Central memory CD8-positive, alpha-beta T cell (primary cell): ENCODE measurements around the gene HAVCR1.

ENCODE experiments used
- ATAC-seq: fragments of 150-1000 bp; cut with Tn5 transposase; replicated peaks from 2 replicates; pipeline ENCODE4 v1.10.0; 2022; ENCODE audit warnings: mild to moderate bottlenecking, moderate FRiP score, moderate number of reproducible peaks; ENCODE audit not compliant: poor library complexity, severe bottlenecking; ENCODE audit errors: extremely low read depth
- DNase-seq, 2 donors: peaks; one replicate each; pipeline ENCODE4 v3.0.0; 2021; ENCODE audit warnings: low spot score in 2 of 2
- H3K27ac Mint-ChIP-seq: one replicate; pipeline ENCODE4 v1.8.0; 2022; ENCODE audit warnings: low read depth, mild to moderate bottlenecking, moderate library complexity, mixed read lengths
- H3K27me3 Mint-ChIP-seq: one replicate; pipeline ENCODE4 v1.8.0; 2022; ENCODE audit warnings: mixed read lengths
- H3K36me3 Mint-ChIP-seq: one replicate; pipeline ENCODE4 v1.8.0; 2022; ENCODE audit warnings: mild to moderate bottlenecking, moderate library complexity, mixed read lengths; ENCODE audit not compliant: insufficient read depth
- H3K4me1 Mint-ChIP-seq: one replicate; pipeline ENCODE4 v1.8.0; 2022; ENCODE audit warnings: mixed read lengths
- H3K4me3 Mint-ChIP-seq: one replicate; pipeline ENCODE4 v1.8.0; 2022; ENCODE audit warnings: mild to moderate bottlenecking, moderate library complexity, mixed read lengths
- H3K9me3 Mint-ChIP-seq: one replicate; pipeline ENCODE4 v1.8.0; 2022; ENCODE audit warnings: mixed read lengths

HAVCR1 gene

GRCh38 chr5:157059093-157059539 lies at the start of gene HAVCR1:
TSS of gene HAVCR1 (minus strand) at chr5:157059116. CDS start at chr5:157057943, 1,173 bp downstream.
- Mint-ChIP-seq H3K4me3 (no peak within 1 kb of the TSS), H3K27ac (no peak within 1 kb of the TSS), H3K4me1 (no peaks in the 10 kb centered on the region), H3K27me3 (no peaks in the 10 kb centered on the region), H3K9me3 (no peaks in the 10 kb centered on the region), H3K36me3 (peaks cover 2% of the 10 kb centered on the region)
- no peak for ATAC-seq
- no peak for DNase-seq

GRCh38 chr5:157107508-157107907 lies 48.6 kb upstream of the HAVCR1 start:
- no peak for DNase-seq
- H3K27ac Mint-ChIP-seq = peak overlapping the region; percentile 86
- H3K4me1 Mint-ChIP-seq = peaks cover 17% of the 10 kb centered on the region

GRCh38 chr5:157106630-157107461 lies 47.9 kb upstream of the HAVCR1 start:
- DNase-seq (no peak), ATAC-seq (no peak)
- H3K36me3 Mint-ChIP-seq = peaks cover 6% of the 10 kb centered on the region
- H3K27ac Mint-ChIP-seq = no peak overlapping the region
- H3K4me1 Mint-ChIP-seq = peaks cover 17% of the 10 kb centered on the region
- no peaks in the 10 kb centered on the region for H3K27me3 Mint-ChIP-seq
- H3K4me3 Mint-ChIP-seq = no peak overlapping the region
- H3K9me3 Mint-ChIP-seq = no peaks in the 10 kb centered on the region

More at GRCh38 chr5:157107508-157107907, 48.6 kb upstream of the HAVCR1 start:
- H3K9me3 Mint-ChIP-seq = no peaks in the 10 kb centered on the region
- H3K27me3 Mint-ChIP-seq = no peaks in the 10 kb centered on the region
- peaks cover 6% of the 10 kb centered on the region for H3K36me3 Mint-ChIP-seq
- no peak for ATAC-seq
- H3K4me3 Mint-ChIP-seq = no peak overlapping the region

- Mint-ChIP-seq H3K27me3 (no peaks in the 10 kb centered on the region), H3K4me3 (no peak overlapping the region), H3K4me1 (no peaks in the 10 kb centered on the region), H3K27ac (no peak overlapping the region), H3K9me3 (no peaks in the 10 kb centered on the region), H3K36me3 (peaks cover 2% of the 10 kb centered on the region)
- no peak for DNase-seq
- ATAC-seq = no peak
Observed at GRCh38 chr5:157100140-157100679, 41.3 kb upstream of the HAVCR1 start.

- Mint-ChIP-seq H3K36me3 (peaks cover 2% of the 10 kb centered on the region), H3K27ac (no peak overlapping the region), H3K27me3 (no peaks in the 10 kb centered on the region), H3K4me1 (no peaks in the 10 kb centered on the region), H3K9me3 (no peaks in the 10 kb centered on the region), H3K4me3 (no peak overlapping the region)
- ATAC-seq (no peak), DNase-seq (no peak)
Observed at GRCh38 chr5:157088342-157088990, 29.6 kb upstream of the HAVCR1 start.

- H3K27me3 Mint-ChIP-seq = no peaks in the 10 kb centered on the region
- no peak overlapping the region for H3K4me3 Mint-ChIP-seq
- no peak overlapping the region for H3K27ac Mint-ChIP-seq
- H3K4me1 Mint-ChIP-seq = no peaks in the 10 kb centered on the region
- H3K9me3 Mint-ChIP-seq = no peaks in the 10 kb centered on the region
- no peaks in the 10 kb centered on the region for H3K36me3 Mint-ChIP-seq
- ATAC-seq (no peak), DNase-seq (no peak)
Observed at GRCh38 chr5:157086751-157087359, 27.9 kb upstream of the HAVCR1 start.

GRCh38 chr5:157085930-157086329 lies 27.0 kb upstream of the HAVCR1 start:
- Mint-ChIP-seq H3K9me3 (no peaks in the 10 kb centered on the region), H3K27me3 (no peaks in the 10 kb centered on the region), H3K4me3 (no peak overlapping the region), H3K4me1 (no peaks in the 10 kb centered on the region), H3K27ac (no peak overlapping the region), H3K36me3 (no peaks in the 10 kb centered on the region)
- no peak for DNase-seq
- ATAC-seq = no peak

GRCh38 chr5:157080286-157080685 lies 21.4 kb upstream of the HAVCR1 start:
- ATAC-seq (no peak), DNase-seq (no peak)
- no peaks in the 10 kb centered on the region for H3K4me1 Mint-ChIP-seq
- H3K4me3 Mint-ChIP-seq = no peak overlapping the region
- no peak overlapping the region for H3K27ac Mint-ChIP-seq
- H3K27me3 Mint-ChIP-seq = no peaks in the 10 kb centered on the region
- H3K9me3 Mint-ChIP-seq = no peaks in the 10 kb centered on the region
- no peaks in the 10 kb centered on the region for H3K36me3 Mint-ChIP-seq

- H3K27me3 Mint-ChIP-seq = no peaks in the 10 kb centered on the region
- H3K4me1 Mint-ChIP-seq = no peaks in the 10 kb centered on the region
- no peak overlapping the region for H3K4me3 Mint-ChIP-seq
- H3K27ac Mint-ChIP-seq = no peak overlapping the region
- no peak for DNase-seq
- ATAC-seq = no peak
- no peaks in the 10 kb centered on the region for H3K9me3 Mint-ChIP-seq
- H3K36me3 Mint-ChIP-seq = no peaks in the 10 kb centered on the region
Observed at GRCh38 chr5:157076558-157076957, 17.6 kb upstream of the HAVCR1 start.

GRCh38 chr5:157072508-157072907 lies 13.6 kb upstream of the HAVCR1 start:
- no peak for DNase-seq
- no peaks in the 10 kb centered on the region for H3K4me1 Mint-ChIP-seq
- H3K4me3 Mint-ChIP-seq = no peak overlapping the region
- H3K9me3 Mint-ChIP-seq = no peaks in the 10 kb centered on the region
- no peaks in the 10 kb centered on the region for H3K36me3 Mint-ChIP-seq
- H3K27ac Mint-ChIP-seq = no peak overlapping the region
- no peak for ATAC-seq
- no peaks in the 10 kb centered on the region for H3K27me3 Mint-ChIP-seq

GRCh38 chr5:157069949-157070348 lies 11.0 kb upstream of the HAVCR1 start:
- no peak for ATAC-seq
- no peak overlapping the region for H3K4me3 Mint-ChIP-seq
- H3K9me3 Mint-ChIP-seq = no peaks in the 10 kb centered on the region
- H3K36me3 Mint-ChIP-seq = no peaks in the 10 kb centered on the region
- no peak for DNase-seq
- H3K4me1 Mint-ChIP-seq = no peaks in the 10 kb centered on the region
- H3K27ac Mint-ChIP-seq = no peak overlapping the region
- no peaks in the 10 kb centered on the region for H3K27me3 Mint-ChIP-seq

GRCh38 chr5:157068785-157069184 lies 9.9 kb upstream of the HAVCR1 start:
- no peak for DNase-seq
- H3K4me1 Mint-ChIP-seq = no peaks in the 10 kb centered on the region
- H3K4me3 Mint-ChIP-seq = no peak overlapping the region
- no peak overlapping the region for H3K27ac Mint-ChIP-seq
- H3K36me3 Mint-ChIP-seq = no peaks in the 10 kb centered on the region
- no peaks in the 10 kb centered on the region for H3K9me3 Mint-ChIP-seq
- H3K27me3 Mint-ChIP-seq = no peaks in the 10 kb centered on the region
- ATAC-seq = no peak
